ENCODE data around the gene ACTR5.

ACTR5 gene

DNA sequence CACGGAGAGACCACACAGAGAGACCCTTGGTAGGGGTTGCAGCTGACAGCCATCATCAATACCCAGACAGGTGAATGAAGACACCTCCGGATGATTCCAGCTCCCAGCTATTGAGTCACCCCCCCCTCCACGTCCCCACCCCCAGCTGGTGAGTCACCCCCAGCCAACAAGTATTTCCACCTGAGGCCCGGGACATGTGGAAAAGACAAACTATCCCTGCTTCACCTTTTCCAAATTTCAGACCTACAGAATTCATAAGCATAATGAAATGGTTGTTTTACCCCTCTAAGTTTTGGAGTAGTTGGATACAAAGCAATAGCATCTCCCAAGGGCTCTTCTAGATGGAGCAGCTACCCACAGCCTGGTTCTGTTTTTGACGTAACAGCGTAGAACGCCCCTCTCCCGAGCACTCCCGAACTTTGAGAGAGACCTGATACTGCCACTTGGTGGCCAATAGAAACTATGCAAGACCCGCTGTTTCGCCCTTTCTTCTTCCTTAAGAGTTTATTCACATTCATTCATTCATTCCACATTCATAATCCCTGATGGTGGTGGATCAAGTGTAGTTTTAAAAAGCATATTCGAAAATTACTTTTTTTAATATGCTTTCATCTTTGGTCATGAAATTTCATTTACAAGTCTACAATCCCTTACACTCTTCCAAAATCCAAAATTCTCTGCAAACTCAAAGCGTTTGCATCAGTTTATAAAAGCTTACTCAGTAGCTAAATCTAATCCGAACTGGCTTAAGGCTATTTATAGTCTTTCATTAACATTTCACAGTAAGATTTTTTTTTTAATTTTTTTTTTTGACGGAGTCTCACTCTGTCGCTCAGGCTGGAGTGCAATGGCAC lies 42.2 kb downstream of the ACTR5 start:
- TF ChIP-seq RAD21 (IDR thresholded peaks at IDR 0.05; ENCODE audit: low read depth) (peak; percentile 62), FOXM1 (IDR thresholded peaks at IDR 0.05; ENCODE audit: borderline replicate concordance, low read depth) (no peak)

DNA sequence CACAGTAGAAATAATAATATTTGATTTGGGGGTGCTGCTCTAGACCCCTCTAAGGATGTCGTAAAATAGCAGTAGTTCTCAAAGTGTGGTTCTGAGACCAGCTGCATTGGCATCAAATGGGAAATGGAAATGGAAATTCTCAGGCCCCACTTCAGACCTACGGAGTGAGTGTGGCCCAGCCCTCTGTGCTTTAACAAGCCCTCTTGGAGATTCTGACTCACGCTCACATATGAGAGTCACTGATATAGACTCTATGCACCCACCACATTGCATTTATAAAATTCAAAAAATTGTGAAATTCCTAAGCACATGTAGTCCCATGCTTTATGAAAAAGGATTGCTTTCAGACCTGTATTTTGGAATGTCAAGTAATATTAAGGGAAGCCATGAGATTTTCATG lies 43.0 kb downstream of the ACTR5 start:
- TF ChIP-seq TAF1 (IDR thresholded peaks at IDR 0.05; ENCODE audit: low read depth) (no peak), EP300 (IDR thresholded peaks at IDR 0.05; ENCODE audit: borderline replicate concordance) (no peak), NFIC (IDR thresholded peaks at IDR 0.05) (no peak), TEAD4 (IDR thresholded peaks at IDR 0.05) (no peak), TCF12 (IDR thresholded peaks at IDR 0.05; ENCODE audit: low read depth) (no peak), ZBTB7A (IDR thresholded peaks at IDR 0.05; ENCODE audit: low read depth) (no peak), CEBPB (IDR thresholded peaks at IDR 0.05) (no peak), RAD21 (IDR thresholded peaks at IDR 0.05; ENCODE audit: low read depth) (no peak), YY1 (IDR thresholded peaks at IDR 0.05; ENCODE audit: low read depth) (no peak), EGR1 (IDR thresholded peaks at IDR 0.05) (no peak)
- TF ChIP-seq, protein P1, sequence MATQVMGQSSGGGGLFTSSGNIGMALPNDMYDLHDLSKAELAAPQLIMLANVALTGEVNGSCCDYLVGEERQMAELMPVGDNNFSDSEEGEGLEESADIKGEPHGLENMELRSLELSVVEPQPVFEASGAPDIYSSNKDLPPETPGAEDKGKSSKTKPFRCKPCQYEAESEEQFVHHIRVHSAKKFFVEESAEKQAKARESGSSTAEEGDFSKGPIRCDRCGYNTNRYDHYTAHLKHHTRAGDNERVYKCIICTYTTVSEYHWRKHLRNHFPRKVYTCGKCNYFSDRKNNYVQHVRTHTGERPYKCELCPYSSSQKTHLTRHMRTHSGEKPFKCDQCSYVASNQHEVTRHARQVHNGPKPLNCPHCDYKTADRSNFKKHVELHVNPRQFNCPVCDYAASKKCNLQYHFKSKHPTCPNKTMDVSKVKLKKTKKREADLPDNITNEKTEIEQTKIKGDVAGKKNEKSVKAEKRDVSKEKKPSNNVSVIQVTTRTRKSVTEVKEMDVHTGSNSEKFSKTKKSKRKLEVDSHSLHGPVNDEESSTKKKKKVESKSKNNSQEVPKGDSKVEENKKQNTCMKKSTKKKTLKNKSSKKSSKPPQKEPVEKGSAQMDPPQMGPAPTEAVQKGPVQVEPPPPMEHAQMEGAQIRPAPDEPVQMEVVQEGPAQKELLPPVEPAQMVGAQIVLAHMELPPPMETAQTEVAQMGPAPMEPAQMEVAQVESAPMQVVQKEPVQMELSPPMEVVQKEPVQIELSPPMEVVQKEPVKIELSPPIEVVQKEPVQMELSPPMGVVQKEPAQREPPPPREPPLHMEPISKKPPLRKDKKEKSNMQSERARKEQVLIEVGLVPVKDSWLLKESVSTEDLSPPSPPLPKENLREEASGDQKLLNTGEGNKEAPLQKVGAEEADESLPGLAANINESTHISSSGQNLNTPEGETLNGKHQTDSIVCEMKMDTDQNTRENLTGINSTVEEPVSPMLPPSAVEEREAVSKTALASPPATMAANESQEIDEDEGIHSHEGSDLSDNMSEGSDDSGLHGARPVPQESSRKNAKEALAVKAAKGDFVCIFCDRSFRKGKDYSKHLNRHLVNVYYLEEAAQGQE (IDR thresholded peaks at IDR 0.05; ENCODE audit: low read depth), result no peak
- TF ChIP-seq, protein P2, sequence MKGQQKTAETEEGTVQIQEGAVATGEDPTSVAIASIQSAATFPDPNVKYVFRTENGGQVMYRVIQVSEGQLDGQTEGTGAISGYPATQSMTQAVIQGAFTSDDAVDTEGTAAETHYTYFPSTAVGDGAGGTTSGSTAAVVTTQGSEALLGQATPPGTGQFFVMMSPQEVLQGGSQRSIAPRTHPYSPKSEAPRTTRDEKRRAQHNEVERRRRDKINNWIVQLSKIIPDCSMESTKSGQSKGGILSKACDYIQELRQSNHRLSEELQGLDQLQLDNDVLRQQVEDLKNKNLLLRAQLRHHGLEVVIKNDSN (IDR thresholded peaks at IDR 0.05), result no peak
- TF ChIP-seq, protein P3, sequence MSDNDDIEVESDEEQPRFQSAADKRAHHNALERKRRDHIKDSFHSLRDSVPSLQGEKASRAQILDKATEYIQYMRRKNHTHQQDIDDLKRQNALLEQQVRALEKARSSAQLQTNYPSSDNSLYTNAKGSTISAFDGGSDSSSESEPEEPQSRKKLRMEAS (IDR thresholded peaks at IDR 0.05), result no peak

DNA sequence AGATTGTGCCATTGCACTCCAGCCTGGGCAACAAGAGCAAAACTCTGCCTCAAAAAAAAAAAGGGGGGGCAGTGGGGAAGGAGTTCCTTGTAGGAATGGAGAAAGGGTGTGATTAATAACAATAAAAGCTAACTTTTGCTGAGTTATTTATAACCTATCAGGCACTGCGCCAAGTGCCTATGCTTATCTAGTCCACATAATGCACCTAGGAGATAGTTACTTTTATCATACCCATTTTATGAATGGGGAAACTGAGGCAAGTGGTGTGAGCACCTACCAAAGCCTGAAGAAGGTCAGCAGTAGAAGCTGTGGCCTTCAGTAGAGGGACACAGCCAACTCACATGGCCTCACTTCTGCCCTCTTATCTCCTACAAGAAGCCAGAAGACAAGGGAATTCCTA lies 43.7 kb downstream of the ACTR5 start:
- TF ChIP-seq TEAD4 (IDR thresholded peaks at IDR 0.05) (no peak), RAD21 (IDR thresholded peaks at IDR 0.05; ENCODE audit: low read depth) (no peak), EGR1 (IDR thresholded peaks at IDR 0.05) (no peak), CEBPB (IDR thresholded peaks at IDR 0.05) (no peak), FOXM1 (IDR thresholded peaks at IDR 0.05; ENCODE audit: borderline replicate concordance, low read depth) (no peak), ZBTB7A (IDR thresholded peaks at IDR 0.05; ENCODE audit: low read depth) (no peak), YY1 (IDR thresholded peaks at IDR 0.05; ENCODE audit: low read depth) (no peak), TCF12 (IDR thresholded peaks at IDR 0.05; ENCODE audit: low read depth) (no peak), NFIC (IDR thresholded peaks at IDR 0.05) (no peak), CREB1 (IDR thresholded peaks at IDR 0.05; ENCODE audit: low read depth) (no peak), EP300 (IDR thresholded peaks at IDR 0.05; ENCODE audit: borderline replicate concordance) (no peak), TAF1 (IDR thresholded peaks at IDR 0.05; ENCODE audit: low read depth) (no peak)
- TF ChIP-seq, protein P1 (IDR thresholded peaks at IDR 0.05; ENCODE audit: low read depth), result no peak
- TF ChIP-seq, protein P2 (IDR thresholded peaks at IDR 0.05), result no peak
- TF ChIP-seq, protein P3 (IDR thresholded peaks at IDR 0.05), result no peak

DNA sequence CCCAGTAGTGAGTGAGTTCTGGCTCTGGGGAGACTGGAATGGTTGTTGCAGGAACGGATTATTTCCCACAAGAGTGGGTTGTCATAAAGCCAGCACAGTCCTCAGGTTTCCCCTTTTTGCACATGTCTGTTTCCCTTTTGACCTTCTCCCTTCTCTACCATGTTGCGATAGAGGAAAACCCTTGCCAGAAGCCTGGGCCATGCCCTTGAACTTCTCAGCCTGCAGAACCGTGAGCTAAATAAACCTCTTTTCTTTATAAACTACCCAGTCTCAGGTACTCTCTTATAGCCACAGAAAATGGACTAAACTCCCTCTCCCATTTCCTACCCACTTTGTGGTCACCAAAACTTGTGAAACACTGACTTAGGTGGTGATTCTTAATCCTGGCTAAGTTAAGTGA lies 50.0 kb downstream of the ACTR5 start:
- no peak for TF ChIP-seq EP300 (IDR thresholded peaks at IDR 0.05; ENCODE audit: borderline replicate concordance)
- TF ChIP-seq, protein P2 (IDR thresholded peaks at IDR 0.05), result no peak

DNA sequence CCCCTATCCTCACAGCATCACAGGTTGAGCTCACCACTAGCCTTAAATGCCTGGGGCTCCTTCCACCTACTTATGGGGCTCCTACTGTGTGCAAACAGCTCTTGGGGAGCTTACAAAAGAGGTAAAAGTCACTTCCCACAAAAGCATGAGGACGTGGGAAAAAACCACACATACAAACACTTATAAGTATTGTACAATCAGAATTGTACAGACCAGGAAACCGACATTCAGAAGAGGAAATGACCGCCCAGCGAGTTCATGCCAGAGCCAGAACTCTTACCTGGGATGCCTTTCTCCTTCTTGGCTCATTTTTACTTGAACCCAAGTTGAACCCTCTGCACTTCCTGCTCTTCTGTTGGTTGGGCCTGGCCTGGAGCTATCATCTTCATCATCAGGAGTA lies 50.9 kb downstream of the ACTR5 start:
- no peak for TF ChIP-seq EGR1 (IDR thresholded peaks at IDR 0.05)

DNA sequence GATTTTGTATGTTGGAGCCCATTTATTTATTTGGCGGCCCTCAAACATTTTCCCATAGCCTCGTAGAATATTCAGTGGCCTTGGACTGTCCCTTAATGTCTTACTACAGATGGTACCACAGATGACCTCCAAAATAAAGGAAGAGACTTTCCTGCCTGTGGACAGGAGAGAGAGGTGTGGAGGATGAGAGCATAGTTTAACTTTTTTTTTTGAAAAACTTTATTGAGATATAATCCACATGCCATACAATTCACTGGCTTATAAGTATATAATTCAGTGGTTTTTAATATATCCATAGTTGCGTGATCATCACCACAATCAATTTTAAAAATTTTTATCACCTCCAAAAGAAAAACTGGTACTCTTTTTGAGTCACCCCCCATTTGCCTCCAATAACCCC lies 52.6 kb downstream of the ACTR5 start:
- no peak for TF ChIP-seq EGR1 (IDR thresholded peaks at IDR 0.05)
- TF ChIP-seq CREB1 (IDR thresholded peaks at IDR 0.05; ENCODE audit: low read depth), result no peak
- no peak for TF ChIP-seq ZBTB7A (IDR thresholded peaks at IDR 0.05; ENCODE audit: low read depth)
- no peak for TF ChIP-seq RAD21 (IDR thresholded peaks at IDR 0.05; ENCODE audit: low read depth)
- no peak for TF ChIP-seq CEBPB (IDR thresholded peaks at IDR 0.05)
- TF ChIP-seq TEAD4 (IDR thresholded peaks at IDR 0.05), result no peak

All from Ishikawa (cell line).